Activated CD4-positive, alpha-beta T cell treated with anti-CD3 and anti-CD28 coated beads for 48 hours (primary cell): Measurements from ENCODE around the gene AGPAT1.
"Not testable (repeated sequence)": the region's sequence is repeated elsewhere in the genome, so short reads cannot be mapped to it uniquely, and the experiment has no call there.

Experiments used
- DNase-seq: peaks from one replicate; pipeline ENCODE4 v3.0.0-alpha.2; 2020

AGPAT1 gene

GRCh38 chr6:32175711-32176475, at the start of gene AGPAT1:
AGPAT1 (minus strand) TSS chr6:32176084; CDS start chr6:32171496, 4,588 bp downstream.
- peak; percentile 98 for DNase-seq

- DNase-seq: no peak
These were observed 48.8 kb upstream of the AGPAT1 start for GRCh38 chr6:32224696-32225095.

GRCh38 chr6:32223258-32224235, 47.7 kb upstream of the AGPAT1 start, which contains the start of gene NOTCH4:
NOTCH4 (minus strand) TSS chr6:32224067; CDS start chr6:32223928, 139 bp downstream.
- no peak for DNase-seq

- DNase-seq: no peak
These were observed 46.7 kb upstream of the AGPAT1 start for GRCh38 chr6:32222333-32223230.

- no peak for DNase-seq
These were observed 44.1 kb upstream of the AGPAT1 start for GRCh38 chr6:32220021-32220420.

GRCh38 chr6:32218167-32218566, 42.3 kb upstream of the AGPAT1 start:
- DNase-seq: no peak

- no peak for DNase-seq
These were observed 41.1 kb upstream of the AGPAT1 start for GRCh38 chr6:32216998-32217397.

GRCh38 chr6:32216285-32216684, 40.4 kb upstream of the AGPAT1 start:
- no peak for DNase-seq

- DNase-seq: no peak
These were observed 39.7 kb upstream of the AGPAT1 start for GRCh38 chr6:32215617-32216016.

GRCh38 chr6:32214126-32214525, 38.2 kb upstream of the AGPAT1 start:
- no peak for DNase-seq

- no peak for DNase-seq
These were observed 37.8 kb upstream of the AGPAT1 start for GRCh38 chr6:32213649-32214048.

- no peak for DNase-seq
These were observed 36.3 kb upstream of the AGPAT1 start for GRCh38 chr6:32212076-32212760.

GRCh38 chr6:32211432-32211831, 35.5 kb upstream of the AGPAT1 start:
- DNase-seq: not testable (repeated sequence)

GRCh38 chr6:32210191-32210601, 34.3 kb upstream of the AGPAT1 start:
- DNase-seq: no peak

- no peak for DNase-seq
These were observed 33.1 kb upstream of the AGPAT1 start for GRCh38 chr6:32208996-32209395.

- no peak for DNase-seq
These were observed 28.4 kb upstream of the AGPAT1 start for GRCh38 chr6:32204268-32204715.

- DNase-seq: no peak
These were observed 27.8 kb upstream of the AGPAT1 start for GRCh38 chr6:32203426-32204267.

- DNase-seq: no peak
These were observed 26.3 kb upstream of the AGPAT1 start for GRCh38 chr6:32202186-32202585.

- DNase-seq: no peak
These were observed 25.0 kb upstream of the AGPAT1 start for GRCh38 chr6:32200711-32201475.

- no peak for DNase-seq
These were observed 23.0 kb upstream of the AGPAT1 start for GRCh38 chr6:32198866-32199265.
